ENCODE measurements around the gene HIBCH. TPM values are rescaled to one million over a fixed set of nuclear protein-coding genes. Genes with fewer than 3 reads are reported as not detected.
A peak's percentile ranks its signal among the peaks of the same experiment; 100 is the strongest.
"Not testable (repeated sequence)": the region's sequence is repeated elsewhere in the genome, so short reads cannot be mapped to it uniquely, and the experiment has no call there.

HIBCH gene
- total RNA-seq, 1 donor from 2014 or later, result 80.7 TPM

DNA sequence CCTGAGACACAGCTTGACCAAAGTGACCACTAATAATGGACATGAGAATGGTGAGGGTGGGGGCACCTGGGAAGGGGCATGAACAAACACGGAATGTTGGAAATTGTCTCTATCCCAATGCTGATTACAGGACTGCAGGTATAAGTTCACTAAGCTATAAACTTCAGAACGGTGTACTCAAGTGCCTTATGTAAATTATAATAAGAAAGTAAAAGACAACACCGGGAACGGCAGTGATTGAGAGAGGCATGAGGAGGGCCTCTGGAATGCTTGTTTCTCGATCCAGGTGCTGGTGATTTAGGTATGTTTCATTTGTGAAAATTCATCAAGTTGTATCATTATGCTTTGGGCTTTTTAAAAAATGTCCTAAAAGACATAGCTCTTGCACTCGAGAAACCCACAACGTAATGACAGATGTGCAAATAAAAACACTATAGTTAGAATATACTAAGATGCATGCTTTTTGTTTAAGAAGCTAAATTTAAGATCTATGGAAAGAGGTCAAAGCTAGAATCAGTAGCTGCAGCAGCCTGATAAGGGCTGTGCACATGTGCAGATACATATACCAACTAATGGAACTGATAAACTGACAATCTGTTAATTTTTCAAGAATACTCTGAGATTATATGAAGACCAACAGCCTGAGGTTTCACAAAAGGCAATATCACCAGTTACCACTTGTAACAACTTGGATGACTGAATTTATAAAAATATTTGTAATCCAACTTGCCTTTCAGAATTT, 7.6 kb downstream of the HIBCH start:
- no peak for DNase-seq (ENCODE audit: low spot score)
- ATAC-seq, result no peak

DNA sequence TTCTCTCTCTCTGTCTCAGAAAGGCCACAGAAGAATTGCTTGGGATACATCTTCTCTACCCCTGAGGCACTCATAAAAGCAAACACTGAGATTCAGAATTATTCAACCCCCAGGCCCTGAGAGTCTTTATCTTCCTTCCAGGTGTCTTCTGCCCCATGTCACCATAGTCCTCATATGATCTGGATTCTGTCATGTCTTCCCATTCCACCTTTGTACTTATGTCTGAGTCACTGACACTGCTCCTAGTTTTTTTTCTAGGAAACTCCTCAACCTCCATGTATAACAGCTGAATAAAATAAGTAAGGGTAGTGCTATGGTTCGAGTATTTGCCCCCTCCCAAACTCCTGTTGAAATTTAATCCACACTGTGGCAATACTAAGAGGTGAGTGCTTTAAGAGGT, 11.6 kb downstream of the HIBCH start:
- DNase-seq (ENCODE audit: low spot score), result no peak
- ATAC-seq, result no peak

DNA sequence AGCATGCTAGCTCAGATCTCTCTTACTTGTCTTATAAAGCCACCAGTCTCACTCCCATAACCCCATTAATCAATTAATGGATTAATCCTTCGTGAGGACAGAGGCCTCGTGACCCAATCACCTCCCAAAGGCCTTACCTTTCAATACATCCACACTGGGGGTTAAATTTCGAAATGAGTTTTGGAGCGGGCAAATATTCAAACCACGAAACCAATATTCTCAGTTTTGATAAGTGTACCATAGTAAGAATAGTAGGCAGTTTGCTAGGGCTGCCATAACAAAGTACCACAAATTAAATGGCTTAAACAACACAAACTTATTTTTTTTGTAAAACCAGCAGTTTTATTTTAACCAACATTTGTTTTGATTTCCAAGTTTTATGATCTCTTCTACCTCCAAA, 15.2 kb downstream of the HIBCH start:
- ATAC-seq, result no peak
- DNase-seq (ENCODE audit: low spot score), result no peak

DNA sequence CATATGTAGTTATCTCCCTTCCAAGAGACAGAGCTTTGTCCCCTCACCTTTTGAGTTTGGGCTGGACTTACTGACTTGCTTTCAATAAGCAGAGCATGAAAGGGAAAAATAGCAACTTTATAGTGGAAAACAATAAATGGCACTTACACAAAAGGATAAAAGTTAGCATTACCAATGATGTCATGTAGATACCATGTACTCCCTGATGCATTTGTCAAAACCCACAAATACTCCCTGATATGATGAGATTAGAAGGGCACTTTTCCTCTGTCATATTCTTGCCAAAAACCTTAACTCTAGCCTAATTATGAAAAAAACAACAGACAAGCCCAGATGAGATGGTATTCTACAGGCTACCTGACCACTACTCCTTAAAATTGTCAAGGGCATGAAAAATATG, 16.0 kb downstream of the HIBCH start:
- no peak for ATAC-seq

DNA sequence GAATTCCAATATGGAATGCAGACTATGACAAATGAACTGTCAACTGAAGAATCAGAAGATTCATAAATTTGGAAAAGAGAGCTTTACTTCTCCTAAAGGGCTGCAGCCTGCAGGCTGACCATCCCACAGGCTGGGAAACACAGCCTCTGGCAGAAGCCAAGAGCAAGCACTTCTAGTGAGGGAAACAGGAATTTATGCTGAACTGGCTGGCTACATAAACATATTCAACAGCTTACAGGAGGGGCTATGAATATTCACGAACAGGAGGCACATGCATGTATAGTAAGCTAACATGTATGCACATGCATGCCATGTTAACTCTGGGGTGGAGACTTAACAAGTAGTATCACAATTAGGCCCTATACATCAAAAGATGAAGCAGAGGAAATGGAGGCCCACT, 17.6 kb downstream of the HIBCH start:
- DNase-seq (ENCODE audit: low spot score) (no peak), ATAC-seq (no peak)

More for the DNA sequence above, 16.0 kb downstream of the HIBCH start:
- no peak for DNase-seq (ENCODE audit: low spot score)

DNA sequence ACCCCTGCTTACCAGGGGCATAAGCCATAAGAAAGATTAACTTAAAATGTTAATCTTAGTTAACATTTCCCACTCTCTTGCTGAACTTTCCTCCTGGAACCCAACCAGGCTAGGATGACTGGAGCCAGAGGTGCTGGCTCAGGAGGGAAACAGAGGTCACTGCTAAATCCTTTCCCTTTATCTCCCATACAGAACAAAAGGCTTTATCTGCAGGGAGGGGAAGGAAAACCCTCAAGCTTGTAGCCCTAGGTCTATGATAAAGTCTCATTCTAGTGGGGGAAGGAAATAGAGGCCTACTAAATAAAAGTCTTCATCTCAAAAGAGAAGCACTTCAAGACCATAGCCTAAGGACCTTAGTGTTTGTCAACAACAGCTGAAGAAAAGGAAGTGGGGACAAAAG, 18.6 kb downstream of the HIBCH start:
- ATAC-seq (peak; percentile 73), DNase-seq (ENCODE audit: low spot score) (no peak)

DNA sequence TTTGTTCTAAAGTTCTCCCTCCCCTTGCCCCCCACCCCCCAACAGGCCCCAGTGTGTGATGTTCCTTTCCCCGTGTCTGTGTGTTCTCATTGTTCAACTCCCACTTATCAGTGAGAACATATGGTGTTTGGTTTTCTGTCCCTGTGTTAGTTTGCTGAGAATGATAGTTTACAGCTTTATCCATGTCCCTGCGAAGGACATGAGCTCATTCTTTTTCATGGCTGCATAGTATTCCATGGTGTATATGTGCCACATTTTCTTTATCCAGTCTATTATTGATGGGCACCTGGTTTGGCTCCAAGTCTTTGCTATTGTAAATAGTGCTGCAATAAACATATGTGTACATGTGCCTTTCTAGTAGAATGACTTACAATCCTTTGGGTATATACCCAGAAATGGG, 21.7 kb downstream of the HIBCH start:
- not testable (repeated sequence) for ATAC-seq; DNase-seq (ENCODE audit: low spot score)

DNA sequence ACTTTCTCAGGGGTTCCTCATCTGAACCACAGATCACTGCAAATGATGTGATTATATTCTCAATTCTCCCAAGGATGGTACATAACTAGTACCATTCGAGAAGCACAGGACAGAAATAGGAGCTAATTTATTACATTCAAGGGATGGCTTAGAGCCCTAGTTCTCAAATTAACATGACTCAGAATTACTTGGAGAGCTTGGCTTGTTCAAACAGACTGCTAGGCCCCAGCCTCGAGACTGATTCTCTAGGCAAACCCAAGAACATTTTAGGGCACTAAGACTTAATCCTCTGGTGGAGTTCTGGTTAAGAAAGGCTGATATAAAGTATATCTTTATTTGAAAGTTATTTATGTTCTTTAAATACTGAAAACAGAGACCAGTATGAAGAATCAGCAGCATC, 35.8 kb downstream of the HIBCH start:
- no peak for ATAC-seq
- DNase-seq (ENCODE audit: low spot score), result no peak

DNA sequence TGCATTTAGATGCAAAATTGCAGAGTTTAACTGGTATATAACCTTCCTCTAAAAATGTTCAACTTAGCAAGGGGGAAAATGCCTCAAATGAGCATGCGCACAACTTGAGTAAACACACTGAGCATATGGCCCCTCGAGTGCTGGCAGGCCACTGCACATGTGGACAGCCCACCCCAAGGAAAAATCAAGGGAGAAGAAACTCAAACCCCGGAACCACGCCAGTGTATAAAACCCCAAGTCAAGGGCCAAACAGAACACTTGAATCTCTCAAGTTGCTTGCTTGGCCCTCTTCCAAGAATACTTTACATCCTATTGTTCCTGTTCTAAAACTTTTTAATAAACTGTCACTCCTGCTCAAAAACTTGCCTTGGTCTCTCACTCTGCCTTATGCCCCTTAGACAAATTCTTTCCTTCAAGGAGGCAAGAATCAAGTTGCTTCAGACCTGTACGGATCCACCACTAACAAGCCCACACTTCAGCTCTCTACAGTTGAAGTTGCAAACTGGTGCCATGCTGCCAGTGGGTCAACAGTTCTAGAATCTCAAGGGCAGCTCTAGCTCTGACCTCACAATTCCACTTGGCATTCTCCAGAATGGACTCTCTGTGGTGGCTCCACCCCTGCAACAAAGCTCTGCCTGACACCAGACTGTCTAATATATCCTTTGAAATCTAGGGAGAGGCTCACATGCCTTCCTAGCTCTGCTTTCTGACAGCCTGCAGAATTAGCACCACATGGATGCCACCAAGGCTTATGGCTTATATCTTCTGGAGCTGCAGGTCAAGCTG, 38.9 kb downstream of the HIBCH start:
- ATAC-seq, result peak; percentile 36

DNA sequence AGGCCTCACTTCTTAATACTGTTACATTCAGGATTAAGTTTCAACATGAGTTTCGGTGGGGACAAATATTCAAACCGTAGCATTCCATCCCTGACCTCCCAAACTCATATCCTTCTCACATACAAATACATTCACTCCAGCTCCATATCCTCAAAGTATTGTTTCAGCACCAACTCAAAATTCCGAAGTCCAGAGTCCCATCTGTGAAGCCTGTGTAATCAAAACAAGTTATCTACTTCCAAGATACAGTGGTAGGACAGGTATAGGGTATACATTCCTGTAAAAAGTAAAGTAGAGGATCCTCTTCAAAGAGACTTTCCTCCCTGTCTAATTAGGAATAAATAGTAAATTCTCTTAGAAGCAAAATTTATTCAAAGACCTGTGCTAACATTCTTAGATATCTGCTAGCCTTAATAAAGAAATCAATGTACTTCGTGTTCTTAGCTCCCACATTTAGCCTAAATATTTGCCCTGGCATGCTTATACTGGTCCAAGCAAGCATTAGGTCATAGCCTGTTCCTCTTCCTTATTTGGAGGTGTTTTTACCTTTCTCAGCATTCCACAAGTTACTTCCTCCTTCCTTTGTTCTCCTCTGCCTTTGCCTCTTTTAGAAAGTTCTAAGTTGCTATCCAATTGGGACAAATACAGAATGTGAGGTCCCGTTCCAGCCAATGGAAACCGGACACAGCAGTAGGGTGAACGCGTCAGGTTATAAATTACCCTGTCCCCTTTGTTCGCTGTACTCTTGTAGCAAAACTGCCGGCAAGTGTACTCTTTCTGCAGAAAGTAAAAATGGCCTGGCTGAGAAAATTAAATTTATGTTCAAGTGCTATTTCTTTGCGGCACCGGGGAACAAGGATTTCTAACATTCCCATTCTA, 40.1 kb downstream of the HIBCH start:
- ATAC-seq; DNase-seq (ENCODE audit: low spot score): not testable (repeated sequence)

More for the DNA sequence above, 38.9 kb downstream of the HIBCH start:
- DNase-seq (ENCODE audit: low spot score), result no peak

DNA sequence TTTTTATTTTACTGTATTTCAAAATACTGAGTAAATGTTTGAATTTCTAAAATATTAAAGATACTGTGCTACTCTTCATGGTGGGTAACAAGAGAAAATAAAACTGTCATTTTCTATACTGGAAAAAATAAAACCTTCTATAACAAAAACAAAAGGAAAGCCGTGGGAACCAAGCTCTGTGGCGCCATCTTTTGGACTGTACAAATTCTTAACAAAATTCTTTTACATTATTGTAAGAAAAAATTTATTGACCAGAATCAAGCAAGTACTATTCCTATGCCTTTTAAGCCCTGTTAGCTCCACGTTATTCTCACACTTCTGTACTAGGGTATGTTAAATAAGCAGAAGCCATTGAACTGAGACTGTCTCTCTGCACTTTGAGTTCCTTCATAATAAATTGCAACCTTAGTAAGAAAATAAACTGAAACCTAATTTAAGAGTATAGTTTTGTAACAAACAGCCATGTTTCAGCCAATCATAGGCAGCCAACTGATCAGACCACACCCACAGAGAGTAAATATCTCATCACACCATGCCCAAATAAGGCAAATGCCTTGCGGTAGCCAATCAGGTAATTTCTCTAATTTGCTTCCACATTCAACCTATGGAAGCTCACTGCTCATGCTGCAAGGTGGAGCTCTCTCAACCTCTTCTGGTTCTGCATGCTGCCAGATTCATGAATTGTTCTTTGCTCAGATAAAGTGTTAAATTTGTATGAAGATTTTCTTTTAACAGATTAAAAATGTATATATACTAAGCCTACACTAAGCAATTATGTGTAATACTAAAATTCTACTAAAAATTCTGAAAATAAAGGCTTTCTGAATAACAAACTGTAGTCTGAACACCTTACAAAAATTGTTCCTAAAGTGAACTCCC, 42.2 kb downstream of the HIBCH start:
- DNase-seq (ENCODE audit: low spot score), result no peak
- peak; percentile 26 for ATAC-seq

DNA sequence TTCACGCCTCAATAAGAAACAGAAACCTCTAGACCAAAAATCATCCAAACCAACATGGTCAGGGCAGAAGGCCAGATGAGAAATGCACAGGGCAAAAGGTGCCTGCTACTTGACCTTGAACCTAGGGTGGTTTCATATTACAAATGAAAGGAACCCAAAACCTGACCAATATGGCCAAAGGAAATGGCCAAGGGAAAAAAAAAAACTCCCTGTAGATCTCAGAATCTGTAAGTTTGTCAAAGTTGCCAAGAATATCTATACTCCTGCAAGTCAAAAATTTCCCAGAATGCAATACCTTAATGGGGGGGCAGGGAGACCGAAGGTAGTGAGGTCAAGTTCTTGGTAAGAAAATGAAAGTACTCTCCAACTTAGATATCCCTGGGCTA, 47.2 kb downstream of the HIBCH start:
- ATAC-seq, result no peak
- DNase-seq (ENCODE audit: low spot score), result no peak

DNA sequence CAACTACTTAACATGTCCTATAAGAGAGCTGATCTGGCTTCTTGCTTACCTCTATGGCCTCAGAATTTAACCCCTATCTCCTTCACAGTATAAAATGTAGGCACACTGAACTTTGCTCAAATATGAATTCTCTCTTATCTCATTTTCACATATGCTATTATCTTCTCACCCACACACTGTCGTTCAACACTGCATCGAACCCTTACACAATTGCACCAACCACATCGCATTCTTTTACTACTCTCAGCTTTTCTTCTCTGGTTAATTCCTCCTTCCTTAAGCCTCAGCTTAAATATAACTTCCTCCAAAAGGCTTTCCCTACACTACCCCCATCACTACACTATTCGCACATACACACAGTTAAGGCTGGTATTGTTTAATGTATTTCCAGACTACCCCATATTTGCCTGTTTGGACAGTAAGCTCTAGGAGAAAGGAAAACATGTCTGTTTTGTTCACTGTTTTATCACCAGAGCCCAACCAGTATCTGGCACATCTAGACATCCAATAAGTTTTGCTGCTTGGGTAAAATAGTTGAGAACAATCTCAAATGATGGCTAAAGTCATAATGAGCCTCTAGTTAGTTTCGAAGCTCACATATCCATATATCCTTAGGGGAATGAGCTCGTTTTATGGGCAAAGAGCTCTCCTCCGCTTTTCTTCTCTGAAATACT, 47.7 kb downstream of the HIBCH start:
- DNase-seq (ENCODE audit: low spot score) (no peak), ATAC-seq (no peak)

DNA sequence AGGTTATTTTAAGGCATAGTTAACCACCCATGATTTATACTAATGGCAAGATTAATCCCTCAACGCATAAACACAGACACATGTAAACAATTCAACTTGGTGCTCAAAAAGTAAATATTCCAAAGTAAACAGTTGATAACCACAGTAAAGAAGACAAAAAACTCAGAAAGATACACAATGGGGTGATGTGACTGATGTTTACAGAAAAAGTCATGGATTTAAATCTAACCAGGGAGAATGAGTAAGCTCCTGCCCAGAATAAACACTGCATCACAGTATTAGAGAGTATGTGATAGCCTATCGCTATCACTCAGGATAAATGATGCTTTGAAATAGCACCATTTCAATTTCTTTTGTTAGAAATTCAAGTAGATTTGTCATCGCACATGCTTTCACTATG, 49.3 kb downstream of the HIBCH start:
- DNase-seq (ENCODE audit: low spot score), result no peak

DNA sequence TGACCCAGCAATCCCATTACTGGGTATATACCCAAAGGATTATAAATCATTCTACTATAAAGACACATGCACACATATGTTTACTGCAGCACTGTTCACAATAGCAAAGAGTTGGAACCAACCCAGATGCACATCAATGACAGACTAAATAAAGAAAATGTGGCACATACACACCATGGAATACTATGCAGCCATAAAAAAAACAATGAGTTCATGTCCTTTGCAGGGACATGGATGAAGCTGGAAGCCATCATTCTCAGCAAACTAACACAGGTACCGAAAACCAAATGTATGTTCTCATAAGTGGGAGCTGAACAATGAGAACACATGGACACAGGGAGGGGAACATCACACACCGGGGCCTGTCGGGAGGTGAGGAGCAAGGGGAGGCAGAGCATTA, 49.9 kb downstream of the HIBCH start:
- DNase-seq (ENCODE audit: low spot score); ATAC-seq: not testable (repeated sequence)

More for the DNA sequence above, 49.3 kb downstream of the HIBCH start:
- no peak for ATAC-seq

DNA sequence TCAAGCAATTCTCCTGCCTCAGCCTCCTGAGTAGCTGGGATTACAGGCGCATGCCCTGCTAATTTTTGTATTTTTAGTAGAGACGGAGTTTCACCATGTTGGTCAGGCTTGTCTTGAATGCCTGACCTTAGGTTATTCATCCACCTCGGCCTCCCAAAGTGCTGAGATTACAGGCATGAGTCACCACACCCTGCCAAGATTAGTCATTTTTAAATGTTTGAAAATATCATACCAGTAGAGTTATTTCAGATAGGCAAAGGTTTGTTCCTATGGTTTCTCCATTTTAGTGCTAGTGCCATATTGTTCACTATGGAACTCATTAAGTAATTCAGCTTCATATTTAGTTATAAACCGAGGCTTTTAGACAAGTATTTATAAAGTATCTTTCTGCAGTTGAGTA, 52.3 kb downstream of the HIBCH start:
- no peak for DNase-seq (ENCODE audit: low spot score)
- ATAC-seq, result no peak

DNA sequence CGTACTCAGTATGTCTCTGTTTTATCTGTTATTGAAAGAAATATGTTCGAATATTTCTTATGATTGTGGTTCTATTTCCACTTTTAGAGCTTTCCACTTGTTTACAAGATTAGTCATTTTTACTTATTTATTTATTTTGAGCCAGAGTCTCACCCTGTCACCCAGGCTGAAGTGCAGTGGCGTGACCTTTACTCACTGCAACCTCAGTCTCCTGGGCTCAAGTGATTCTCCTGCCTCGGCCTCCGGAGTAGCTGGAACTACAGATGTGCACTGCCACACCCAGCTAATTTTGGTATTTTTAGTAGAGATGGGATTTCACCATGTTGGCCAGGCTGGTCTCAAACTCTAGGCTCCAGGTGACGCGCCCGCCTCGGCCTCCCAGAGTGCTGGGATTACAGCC, 53.3 kb downstream of the HIBCH start:
- DNase-seq (ENCODE audit: low spot score), result no peak
- ATAC-seq, result no peak

DNA sequence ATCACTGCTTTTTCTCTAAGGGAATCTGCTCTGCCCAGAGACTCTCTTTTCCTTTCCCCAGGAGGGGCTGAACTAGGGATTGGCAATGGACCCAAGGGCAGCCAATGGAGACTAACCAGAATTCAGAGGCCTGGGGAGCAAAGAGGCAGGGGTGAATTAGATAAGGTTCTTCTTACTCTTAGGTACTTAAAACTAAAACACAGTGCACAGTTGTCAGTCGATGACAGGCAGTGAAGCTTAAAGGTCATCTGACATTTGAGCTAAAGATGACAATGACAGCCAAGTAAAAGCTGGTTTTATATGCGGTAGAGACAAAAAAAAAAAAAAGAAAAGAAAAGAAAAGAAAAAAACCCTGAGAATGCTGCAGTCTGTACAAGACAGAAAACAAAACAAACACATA, 57.8 kb downstream of the HIBCH start:
- ATAC-seq, result no peak
- DNase-seq (ENCODE audit: low spot score), result no peak

DNA sequence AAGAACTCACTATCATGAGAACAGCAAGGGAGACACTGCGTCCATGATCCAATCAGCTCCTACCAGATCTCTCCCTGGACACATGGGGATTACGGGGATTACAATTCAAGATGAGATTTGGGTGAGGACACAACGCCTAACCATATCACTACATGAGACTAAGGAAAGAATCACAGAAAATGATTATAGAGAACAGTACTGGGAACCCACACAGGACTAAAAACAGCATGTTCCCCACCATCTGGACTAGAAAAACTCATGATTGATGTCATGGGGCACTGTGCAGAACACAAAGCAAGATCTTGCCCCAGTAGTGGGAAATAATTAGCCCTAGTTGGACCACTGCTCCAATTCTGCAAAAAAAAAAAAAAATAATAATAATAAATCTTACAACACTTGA, 63.5 kb downstream of the HIBCH start:
- DNase-seq (ENCODE audit: low spot score) (no peak), ATAC-seq (no peak)

DNA sequence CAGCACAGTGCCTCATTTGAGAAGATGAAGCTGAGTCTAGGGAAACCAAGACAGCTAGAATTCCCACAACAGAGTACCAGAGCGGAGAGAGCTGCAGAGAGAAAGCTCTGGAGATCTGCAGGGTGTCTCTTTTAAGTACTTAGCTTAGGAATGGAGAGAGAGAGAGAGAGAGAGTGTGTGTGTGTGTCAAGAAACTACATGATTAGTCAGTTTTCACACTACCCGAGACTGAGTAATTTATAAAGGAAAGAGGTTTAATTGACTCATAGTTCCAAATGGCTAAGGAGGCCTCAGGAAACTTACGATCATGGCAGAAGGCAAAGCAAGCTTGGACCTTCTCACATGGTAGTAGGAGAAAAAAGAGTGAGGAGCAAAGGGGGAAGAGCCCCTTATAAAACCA, 64.0 kb downstream of the HIBCH start:
- no peak for DNase-seq (ENCODE audit: low spot score)
- ATAC-seq, result no peak
